ENCODE data around the gene SLC1A5. TPM values are rescaled to one million over a fixed set of nuclear protein-coding genes. Genes with fewer than 3 reads are reported as not detected.
A peak's percentile ranks its signal among the peaks of the same experiment; 100 is the strongest.

Gene SLC1A5
- total RNA-seq, 1 experiment from 2014 or later: 512 TPM

DNA sequence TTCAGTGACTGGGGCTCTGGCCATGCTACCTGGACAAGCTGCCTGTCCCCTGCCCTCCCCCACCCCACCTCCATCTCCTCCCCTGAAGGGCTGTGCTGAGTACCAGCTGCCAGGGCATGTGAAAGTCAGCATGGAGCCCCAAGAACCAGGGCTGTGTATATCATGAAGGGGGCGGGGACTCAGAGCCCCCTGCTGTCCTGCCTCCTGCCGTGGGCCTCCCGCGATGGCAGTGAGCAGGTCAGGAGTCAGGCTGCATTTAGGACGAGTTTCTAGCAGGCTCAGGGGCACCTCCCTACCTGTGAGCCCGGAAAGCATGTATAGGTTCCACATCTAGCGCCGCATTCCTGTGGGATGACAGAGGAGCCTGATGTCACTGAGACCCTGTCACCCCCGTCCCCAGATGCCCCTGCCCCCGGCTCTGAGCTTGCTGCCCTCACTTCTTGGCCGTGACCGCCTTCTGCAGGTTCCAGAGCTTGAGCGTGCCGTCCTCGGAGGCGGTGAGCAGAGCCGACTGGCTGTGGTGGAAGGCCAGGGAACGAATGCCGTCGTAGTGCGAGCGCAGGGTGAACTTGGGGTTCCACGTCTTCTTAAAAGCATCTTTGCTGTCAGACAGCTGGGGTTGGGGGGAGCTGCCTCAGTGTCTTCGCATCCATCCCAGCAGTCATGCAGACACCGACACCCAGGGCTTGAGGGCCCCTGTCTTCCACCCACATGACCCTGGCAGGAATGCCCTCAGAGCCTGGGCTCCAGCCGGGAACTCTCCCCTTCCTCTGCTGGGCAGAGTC, 63.2 kb downstream of the SLC1A5 start:
- Histone ChIP-seq H3K36me3 (ENCODE audit: control insufficient read depth, insufficient read depth, low read length) (peaks cover 9% of the 10 kb centered on the region), H3K27me3 (replicated peaks; ENCODE audit: control insufficient read depth, insufficient read depth, low read length) (no peaks in the 10 kb centered on the region), H3K4me3 (ENCODE audit: low read depth, low read length) (no peak overlapping the region), H3K4me1 (peaks cover 6% of the 10 kb centered on the region; the same call in 1 of the 2 replicates), H3K9me3 (no peaks in the 10 kb centered on the region)
- Mint-ChIP-seq H3K27me3 (ENCODE audit: insufficient read depth, unreplicated experiment) (no peaks in the 10 kb centered on the region), H3K4me3 (ENCODE audit: unreplicated experiment) (no peak overlapping the region), H3K36me3 (ENCODE audit: insufficient read depth, unreplicated experiment) (peaks cover 90% of the 10 kb centered on the region), H3K9me3 (ENCODE audit: unreplicated experiment) (no peaks in the 10 kb centered on the region), H3K27ac (ENCODE audit: unreplicated experiment) (peak overlapping the region; percentile 22), H3K4me1 (ENCODE audit: low read depth, unreplicated experiment) (peaks cover 19% of the 10 kb centered on the region)
- ChIA-PET POLR2A (no interaction called here), CTCF (no interaction called here)
- no TSS peak for BruUV-seq (replicated peaks)
- no peak for TF ChIP-seq CTCF (IDR thresholded peaks at IDR 0.05; ENCODE audit: insufficient read depth in 1 of 2, low read depth in 1 of 2, low read length in 1 of 2, severe bottlenecking in 1 of 2, unreplicated experiment in 1 of 2)
- intact Hi-C loops (cut with micrococcal nuclease; ENCODE audit: unreplicated experiment): no loop called here
- DNase-seq: peak in 1 of 2 experiments; percentile 34

Other genes starting within 250 kb of the SLC1A5 start
- 465 and 484 TPM in 2 replicates for gene CALM3, start 187.3 kb downstream of the SLC1A5 start, total RNA-seq (2022)
- not detected in 2 replicates for gene PTGIR, start 163.5 kb downstream of the SLC1A5 start, total RNA-seq (2022)
- gene GNG8, start 152.4 kb downstream of the SLC1A5 start, total RNA-seq (2022): not detected in 2 replicates
- gene DACT3, start 127.4 kb downstream of the SLC1A5 start, total RNA-seq (2022): 0.39 and 0.75 TPM in 2 replicates
- gene PRKD2, start 71.5 kb downstream of the SLC1A5 start, total RNA-seq (2022): 45.4 and 48.4 TPM in 2 replicates
- gene FKRP, start 42.5 kb downstream of the SLC1A5 start, total RNA-seq (2022): 30.6 and 33.1 TPM in 2 replicates
- 151 and 162 TPM in 2 replicates for gene STRN4, start 42.1 kb downstream of the SLC1A5 start, total RNA-seq (2022)
- 211 and 234 TPM in 2 replicates for gene AP2S1, start 62.3 kb upstream of the SLC1A5 start, total RNA-seq (2022)
- 81.7 and 85.9 TPM in 2 replicates for gene ARHGAP35, start 72.4 kb upstream of the SLC1A5 start, total RNA-seq (2022)
- gene NPAS1, start 231.2 kb upstream of the SLC1A5 start, total RNA-seq (2022): 1.8 and 2.8 TPM in 2 replicates

All from Caco-2 (cell line).